Activated T-helper 1 cell treated with anti-CD3 and anti-CD28 coated beads, Interleukin-2, amount 50 U/mL, for 16 hours (primary cell): ENCODE data around the gene PBLD.
"Not testable (repeated sequence)": the region's sequence is repeated elsewhere in the genome, so short reads cannot be mapped to it uniquely, and the experiment has no call there.

Experiments used
- DNase-seq, 2 donors: peaks; one replicate each; pipeline ENCODE4 v3.0.0-alpha.2; 2020; ENCODE audit warnings: low read depth in 1 of 2, low spot score in 1 of 2

PBLD gene

DNA sequence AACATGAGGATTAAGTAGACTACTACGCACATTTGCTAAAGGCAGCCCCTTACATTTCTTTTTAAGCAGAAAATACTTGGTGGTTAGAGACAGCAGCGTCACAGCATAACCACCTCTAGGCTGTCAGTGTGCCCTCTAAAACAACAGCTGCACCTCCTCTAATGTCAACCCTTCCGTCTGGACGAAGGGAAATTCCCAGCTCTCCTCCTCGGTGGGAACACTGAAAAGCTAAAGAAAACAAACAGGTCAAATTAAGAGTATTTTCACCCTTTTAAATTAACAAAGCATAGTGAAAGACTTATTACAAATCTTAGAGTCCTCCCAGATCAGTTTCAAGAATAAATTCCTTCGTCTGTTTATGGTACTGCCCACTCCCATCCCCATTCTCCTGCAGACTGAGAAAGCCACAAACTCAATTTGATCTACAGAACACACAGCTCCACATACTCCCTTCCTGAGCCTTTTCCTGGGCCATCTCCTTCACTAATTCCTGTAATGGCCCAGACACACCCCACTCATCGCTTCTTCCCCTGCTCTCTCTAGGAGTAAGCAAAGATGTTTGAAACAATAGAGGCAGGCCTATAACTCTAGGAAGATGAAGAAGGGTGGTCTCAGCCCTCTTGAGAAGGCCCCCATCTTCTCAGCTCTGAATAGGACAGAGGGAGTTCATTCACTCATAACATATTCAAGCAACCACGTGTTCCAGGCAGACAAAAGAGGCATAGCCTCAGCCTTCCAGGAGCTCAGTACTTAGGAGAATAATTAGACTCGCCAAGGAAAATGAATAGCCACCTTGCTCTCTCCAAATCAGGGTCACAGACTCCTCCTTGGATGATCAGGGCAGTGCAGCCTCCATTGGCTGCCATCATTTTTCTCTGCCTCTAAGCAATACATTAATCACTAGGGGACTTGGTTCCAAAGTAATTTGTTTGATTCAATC, 48.4 kb downstream of the PBLD start:
- no peak for DNase-seq

DNA sequence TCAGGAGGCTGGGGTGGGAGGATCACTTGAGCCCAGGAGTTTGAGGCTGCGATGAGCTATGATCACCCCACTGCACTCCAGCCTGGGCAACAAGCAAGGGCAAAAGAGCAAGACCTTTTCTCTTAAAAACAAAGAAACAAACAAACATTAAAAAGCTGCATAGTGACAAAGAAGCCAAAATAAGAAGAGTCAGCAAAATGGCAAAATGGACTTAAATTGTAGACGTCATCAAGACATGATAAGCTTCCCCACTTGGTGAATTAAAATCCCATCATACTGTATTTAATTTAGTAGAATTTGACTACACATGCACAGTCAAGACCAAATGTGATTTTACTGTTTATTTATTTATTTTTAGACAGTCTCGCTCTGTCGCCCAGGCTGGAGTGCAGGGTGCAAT, 52.0 kb downstream of the PBLD start:
- no peak for DNase-seq

DNA sequence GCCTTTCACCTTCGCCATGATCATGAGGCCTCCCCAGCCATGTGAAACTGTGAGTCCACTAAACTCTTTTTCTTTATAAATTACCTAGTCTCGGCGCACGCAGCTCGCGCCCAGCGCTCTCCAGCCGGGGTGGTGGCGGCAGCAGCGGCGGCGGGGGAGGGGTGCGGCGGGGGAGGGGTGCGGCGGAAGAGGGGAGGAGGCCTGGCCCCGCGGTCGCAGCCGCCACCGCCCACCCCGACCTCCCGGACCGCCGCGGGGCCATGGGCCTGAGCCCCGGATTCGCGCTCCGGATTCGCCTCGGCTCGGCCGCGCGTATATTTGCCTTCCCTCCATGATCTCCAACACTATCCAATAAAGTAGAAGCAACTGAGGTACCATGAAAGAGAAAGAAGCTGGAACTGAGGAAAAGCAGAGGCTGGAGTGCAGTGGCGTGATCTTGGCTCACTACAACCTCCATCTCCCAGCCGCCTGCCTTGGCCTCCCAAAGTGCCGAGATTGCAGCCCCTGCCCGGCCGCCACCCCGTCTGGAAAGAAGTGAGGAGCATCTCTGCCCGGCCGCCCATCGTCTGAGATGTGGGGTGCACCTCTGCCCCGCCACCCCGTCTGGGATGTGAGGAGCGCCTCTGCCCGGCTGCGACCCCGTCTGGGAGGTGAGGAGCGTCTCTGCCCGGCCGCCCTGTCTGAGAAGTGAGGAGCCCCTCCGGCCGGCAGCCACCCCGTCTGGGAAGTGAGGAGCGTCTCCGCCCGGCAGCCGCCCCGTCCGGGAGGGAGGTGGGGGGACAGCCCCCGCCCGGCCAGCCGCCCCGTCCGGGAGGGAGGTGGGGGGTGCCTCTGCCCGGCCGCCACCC, 53.6 kb downstream of the PBLD start:
- not testable (repeated sequence) for DNase-seq

DNA sequence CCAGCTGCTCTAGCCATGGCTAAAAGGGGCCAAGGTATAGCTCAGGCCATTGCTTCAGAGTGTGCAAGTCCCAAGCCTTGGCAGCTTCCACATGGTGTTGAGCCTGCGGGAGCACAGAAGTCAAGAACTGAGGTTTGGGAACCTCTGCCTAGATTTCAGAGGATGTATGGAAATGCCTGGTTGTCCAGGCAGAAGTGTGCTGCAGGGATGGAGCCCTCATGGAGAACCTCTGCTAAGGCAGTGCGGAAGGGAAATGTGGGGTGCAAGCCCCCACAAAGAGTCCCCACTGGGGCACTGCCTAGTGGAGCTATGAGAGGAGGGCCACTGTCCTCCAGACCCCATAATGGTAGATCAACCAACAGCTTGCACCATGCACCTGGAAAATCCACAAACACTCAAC, 54.9 kb downstream of the PBLD start:
- DNase-seq: not testable (repeated sequence)

DNA sequence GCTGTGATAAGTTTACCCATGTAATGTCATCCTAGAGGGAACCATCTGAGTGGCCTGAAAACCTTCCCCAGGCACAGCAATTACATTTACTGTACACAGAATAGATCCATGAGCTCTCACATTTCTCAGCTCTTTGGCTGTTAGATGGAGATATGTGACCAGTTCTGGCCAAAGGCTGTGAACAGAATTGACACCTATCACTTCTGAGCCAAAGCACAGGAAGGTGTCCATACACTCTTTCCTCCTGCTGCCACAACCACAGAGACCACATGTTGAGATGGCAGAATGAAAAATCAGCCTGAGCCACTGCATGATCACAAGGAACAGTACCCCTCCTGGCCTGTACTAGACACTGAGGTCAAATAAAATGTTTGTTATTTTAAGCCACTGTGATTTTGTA, 56.5 kb downstream of the PBLD start:
- DNase-seq: no peak

DNA sequence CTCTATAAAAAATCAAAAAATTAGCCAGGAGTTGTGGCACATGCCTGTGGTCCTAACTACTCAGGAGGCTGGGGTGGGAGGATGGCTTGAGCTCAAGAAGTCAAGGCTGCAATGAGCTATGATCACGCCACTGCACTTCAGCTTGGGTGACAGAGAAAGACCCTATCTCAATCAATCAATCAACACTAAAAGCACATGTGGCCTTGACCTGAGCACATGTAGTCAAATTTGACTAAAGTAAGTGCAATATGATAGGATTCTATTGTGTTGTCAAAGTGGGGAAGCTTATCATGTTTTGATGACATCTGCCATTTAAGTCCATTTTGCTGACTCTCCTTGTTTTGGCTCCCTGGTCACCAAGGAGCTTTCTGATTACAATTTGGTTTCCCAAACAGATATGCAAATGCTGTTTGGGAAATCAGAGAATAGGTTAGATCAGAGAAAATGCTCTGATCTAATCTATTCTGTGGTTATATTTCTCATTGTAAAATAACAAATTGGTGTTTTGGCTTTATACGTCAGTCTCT, 57.1 kb downstream of the PBLD start:
- no peak for DNase-seq

DNA sequence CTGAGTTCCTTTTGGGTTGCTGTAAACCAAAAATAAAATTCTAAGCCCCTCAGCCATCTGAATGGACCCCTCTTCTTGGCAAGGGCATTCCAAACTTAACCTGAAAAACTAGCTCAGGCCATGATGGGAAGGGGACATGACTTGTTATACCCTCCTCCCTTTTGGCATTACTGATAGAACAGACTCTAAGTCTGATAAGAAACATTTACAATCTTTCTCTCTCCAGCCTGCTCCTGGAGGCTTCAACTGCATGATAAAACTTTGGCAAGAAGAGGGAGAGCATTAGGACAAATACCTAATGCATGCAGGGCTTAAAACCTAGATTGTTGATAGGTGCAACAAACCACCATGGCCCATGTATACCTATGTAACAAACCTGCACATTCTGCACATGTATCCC, 59.9 kb downstream of the PBLD start:
- no peak for DNase-seq

DNA sequence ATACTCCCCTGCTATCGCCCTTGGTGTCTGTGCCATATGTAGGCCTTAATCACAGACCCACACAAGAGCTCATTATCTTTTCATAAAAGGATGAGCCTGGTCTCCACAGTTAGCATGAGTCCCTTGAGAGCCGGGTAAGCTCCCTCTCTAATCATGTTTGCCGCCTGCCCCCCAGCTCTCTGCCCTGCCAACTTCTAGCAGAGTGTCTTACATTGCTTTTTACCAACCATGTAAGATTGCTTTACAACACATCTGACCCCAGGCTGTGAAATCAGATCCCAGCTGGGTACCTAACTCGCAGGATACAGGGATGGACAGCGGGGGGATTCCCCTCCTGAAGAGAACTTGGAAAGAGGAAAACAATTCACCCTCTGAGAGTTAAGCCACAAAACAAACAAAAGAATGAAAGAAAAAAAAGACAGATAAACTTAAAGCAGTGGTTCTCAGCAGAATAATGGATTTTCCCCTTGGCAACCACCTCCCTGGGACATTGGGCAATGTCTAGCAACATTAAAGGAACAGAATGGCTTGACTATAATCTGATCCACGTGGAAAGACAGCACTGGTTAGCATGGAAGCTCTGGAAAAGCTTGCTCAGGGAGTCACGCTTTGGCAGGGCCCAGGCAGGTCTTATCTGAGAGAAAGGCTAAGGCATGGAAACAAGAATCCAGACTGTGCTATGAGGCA, 61.4 kb downstream of the PBLD start:
- DNase-seq: no peak

DNA sequence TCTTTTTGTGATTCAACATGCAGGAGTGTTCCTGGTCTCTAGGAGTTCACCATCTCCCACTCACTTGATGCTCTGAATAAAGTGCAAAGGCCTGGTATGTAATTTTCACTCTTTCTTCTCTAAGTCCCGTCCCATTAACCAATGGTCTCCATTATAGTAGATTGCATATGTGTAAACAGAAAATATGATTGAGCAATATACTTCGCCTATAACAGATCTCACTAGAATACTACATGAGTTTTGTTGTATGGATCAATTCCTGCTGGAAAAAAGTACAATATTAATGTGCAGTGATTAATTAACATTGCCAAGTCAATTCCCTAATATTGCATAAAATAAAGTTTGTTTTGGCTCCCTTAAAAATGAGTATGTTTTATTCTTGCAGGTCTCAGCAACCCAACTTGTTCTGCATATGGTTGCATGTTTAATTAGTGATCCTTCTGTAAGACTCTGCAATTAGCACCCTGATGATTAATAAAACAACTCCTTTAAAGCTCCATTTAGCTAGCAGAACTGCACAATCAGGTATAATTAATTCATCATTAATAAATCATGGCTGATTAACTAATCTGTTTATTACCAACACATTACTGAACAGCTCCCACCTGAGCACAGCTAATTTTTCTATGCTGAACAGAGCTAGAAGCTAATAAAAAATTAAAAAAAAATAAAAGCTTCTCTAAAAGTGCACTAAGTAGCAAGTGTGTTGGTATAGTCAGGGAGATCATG, 63.0 kb downstream of the PBLD start:
- no peak for DNase-seq

DNA sequence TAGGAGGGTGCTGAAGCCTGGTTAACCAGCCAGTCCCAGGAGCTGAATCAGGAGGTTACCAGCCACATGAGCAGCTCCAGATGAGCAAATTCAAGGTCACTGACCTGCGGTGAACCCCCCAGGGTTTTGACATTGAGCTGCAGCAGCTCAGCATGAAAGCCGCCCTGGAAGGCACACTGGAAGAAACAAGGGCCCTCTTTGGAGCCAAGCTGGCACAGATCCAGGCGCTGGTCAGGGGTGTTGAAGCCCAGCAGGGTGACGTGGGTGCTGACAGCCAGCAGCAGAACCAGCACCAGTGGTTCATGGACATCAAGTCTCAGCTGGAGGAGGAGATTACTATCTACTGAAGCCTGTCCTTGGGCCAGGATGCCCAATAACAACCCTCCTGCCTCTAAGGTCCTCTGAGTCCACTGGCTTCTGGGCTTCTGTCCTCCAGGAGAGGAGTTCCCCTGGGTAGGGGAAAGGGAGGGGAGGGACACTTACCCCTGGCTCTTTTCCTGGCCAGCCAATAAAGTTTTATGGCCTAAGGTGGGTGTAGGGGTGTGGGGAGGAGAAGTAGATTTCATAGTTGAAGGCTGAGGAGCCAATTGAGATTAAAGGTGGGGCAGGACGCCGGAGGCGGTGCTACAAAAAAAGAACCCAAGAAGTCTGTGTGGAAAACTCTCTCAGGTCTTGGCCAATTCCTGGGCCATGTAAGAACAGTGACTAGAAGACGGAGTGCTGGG, 71.4 kb downstream of the PBLD start:
- no peak for DNase-seq

DNA sequence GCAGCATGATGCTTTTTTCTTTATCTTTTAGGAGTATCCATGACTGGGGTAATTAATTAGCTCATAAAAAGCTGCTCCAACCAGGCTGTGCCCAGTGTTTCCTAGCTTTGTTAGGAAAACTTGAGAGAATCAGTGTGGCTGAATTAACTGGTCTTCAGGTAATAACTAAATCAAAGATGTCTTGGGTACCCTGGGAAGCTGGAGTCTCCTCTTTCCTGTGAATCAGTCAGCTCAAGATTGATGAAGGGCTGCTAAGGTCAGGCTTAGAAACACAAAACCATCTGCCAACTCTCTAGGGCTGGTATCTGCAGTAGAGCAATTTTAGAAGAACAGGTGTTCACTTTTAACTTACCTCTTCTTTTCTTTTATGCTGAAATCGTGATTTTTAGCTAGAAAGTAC, 79.4 kb downstream of the PBLD start:
- DNase-seq: no peak

DNA sequence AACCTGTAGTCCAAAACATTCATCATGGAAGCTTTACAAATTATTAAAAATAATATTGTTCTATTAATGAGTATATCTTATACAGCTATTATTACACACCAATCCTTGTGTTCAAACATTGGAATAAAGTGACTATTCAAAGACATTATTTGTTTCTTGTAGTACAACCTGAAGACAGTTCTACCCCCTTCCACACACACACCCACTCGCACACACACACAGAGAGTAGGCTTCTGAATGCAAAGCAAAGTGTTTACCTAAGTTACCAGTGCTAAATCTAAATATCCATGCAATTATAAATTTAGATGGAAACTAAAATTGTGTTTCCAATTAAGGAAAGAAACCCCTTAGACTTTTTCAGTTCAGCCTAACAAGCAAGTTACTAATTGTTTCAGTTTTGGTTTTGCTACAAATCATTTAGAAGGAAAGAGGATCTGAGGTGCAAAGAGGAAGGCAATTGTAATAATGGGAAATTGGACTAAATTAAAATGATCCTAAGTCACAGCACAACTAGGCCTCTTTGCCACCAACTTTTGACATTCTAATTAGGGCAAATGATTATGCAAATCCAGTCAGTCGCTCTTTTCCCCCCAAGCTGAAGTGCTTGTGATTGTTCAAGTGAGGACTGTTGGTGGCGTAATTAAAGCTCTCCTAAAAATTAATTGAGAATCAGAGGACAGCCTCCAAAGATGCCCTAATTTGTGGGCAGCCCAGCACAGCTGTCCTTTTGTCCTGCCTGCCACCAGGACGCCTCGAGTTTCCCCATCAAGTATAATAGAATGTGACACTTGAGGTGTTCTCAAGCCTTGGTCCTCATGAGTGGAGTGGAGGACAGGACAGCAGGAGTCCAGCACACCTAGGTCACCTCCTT, 80.9 kb downstream of the PBLD start:
- DNase-seq: no peak

DNA sequence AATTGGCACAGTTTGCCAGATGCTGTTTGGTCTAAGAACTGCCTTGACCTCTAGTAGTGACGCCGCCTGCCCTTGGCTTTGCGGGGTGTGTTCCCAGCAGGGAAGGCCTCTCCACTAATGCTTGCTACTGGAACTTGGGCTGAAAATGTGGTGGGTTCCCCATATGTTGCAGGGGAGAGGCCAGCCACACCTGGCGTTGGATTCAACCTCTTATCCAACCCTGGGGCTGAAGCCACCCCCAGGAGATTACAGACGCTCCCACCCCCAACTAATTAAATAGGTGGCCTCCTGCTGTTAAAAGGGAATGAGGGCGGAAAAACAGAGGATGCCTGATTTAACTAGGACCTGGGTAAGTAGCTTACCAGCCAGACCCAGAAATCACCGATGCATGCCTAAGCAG, 81.6 kb downstream of the PBLD start:
- no peak for DNase-seq

DNA sequence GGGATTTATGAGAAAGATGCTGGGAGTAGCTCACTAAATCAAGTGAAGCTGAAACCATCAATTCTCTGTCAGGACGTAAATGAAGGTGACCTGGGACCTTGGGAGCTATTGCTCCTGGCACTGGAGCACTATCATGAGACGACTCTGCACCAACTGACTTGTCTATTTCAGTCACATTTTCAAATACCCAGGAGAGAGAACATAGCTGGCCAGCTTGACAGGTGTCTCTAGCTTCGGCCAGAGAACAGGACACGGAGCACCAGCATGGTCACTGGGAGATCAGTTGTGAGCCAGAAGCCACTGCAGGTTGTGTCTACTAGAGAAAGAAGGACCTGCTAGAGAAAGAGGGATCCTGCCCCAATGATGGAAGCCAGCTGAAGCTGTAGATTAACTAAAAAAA, 83.4 kb downstream of the PBLD start:
- DNase-seq: no peak

DNA sequence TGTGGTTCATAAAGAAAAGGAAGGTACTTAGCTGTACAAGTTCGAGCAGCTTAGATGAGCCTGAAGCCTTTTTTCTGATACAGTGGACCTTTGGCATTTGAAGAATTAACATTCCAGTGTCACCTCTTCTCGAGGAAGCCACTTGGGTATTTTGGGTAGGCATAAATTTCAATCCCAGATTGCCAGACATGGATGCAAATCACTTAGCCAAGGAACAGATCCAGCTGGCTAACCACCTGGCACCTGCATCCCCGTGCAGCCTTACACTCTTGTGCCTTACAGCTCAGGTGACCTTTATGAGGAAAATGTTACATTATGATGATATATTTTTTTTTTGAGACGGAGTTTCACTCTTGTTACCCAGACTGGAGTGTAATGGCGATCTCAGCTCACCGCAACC, 84.8 kb downstream of the PBLD start:
- DNase-seq: no peak

DNA sequence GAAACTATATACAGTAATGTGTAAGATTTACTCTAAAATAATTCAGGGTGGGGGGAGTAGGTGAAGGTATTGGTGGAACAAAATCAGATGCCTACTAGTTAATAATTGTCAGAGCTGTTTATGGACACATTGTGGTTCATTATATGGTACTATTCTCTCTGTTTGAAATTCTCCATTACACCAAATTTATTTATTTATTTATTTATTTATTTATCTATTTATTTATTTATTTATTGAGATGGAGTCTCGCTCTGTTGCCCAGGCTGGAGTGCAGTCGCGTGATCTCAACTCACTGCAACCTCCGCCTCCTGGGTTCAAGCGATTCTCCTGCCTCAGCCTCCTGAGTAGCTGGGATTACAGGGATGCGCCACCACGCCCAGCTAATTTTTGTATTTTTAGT, 86.3 kb downstream of the PBLD start:
- not testable (repeated sequence) for DNase-seq

DNA sequence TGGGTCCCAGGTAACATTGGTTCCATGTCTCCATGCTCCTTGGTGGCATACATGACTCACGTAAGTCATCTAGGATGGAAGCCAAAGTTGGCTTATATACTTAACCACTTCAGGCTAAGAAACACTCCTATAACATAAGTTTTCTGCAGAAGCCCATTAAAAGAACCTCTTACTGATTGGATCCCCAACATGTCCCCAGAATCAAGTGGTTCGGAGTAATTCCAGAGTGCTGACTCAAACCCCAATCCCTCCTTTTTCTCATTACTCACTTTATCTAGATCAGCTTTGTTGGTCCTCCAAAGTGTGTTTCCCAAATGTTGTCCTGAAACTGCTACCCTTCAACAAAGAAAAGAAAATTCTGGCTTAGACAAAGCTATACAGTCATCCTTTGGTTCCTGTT, 90.7 kb downstream of the PBLD start:
- no peak for DNase-seq

DNA sequence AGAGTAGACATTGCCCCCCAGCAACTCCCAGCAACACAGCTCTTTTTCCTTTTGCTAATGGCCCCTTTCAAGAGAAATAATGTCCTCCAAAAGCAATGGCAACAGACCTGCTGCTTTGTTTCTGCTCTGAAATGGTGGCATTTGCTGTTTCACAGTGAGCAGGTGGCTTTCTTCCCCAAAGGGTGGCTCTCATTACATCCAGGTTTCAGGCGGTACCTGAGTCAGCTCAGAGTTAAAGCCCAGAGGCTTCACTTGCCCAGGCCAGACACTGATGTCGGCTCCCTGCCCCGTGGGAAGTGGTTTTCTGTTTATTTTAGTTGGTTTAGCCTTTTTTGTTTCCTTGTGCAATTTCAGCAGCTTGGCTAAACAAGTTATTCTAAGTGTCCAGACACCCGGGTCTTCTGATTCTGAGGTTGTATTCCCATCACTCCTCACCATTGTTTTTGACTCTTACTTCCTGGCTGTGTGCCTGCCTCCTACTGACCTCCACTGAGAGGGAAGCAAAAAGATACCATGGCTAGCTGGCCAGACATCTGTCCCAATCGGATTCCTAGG, 93.1 kb downstream of the PBLD start:
- no peak for DNase-seq

DNA sequence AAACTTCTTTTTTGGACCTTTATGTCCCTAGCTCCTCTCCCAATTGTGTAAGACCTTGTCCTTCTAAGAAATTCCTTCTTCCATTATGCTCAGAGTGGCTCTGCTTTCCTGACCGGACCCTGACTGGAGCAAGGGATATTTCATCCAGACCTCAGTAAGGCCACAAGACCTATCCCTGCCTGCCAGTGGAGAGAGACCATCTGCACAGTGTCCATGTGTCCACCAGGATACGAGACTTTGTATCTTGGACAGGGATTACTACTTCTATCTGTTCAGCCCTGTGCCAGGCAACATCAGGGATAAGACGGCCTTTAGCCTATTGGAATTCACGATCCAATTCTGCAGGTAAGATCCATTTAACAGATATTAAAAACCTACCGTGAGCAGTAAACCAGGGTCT, 93.7 kb downstream of the PBLD start:
- no peak for DNase-seq
